CD4-positive, alpha-beta T cell (primary cell): ENCODE data around the gene MPDU1. TPM values are rescaled to one million over a fixed set of nuclear protein-coding genes. Genes with fewer than 3 reads are reported as not detected.

ENCODE experiments used
- ATAC-seq: fragments of 200-7000 bp; cut with Tn5 transposase; one replicate; pipeline ENCODE4 v1.10.0; 2022; ENCODE audit warnings: mild to moderate bottlenecking; ENCODE audit not compliant: poor library complexity
- CTCF ChIA-PET: fragments of 350-600 bp; sonication (Branson Sonifier 250); formaldehyde crosslinking; loops from one replicate; lab custom pipeline; 2021; ENCODE audit warnings: antibody characterized with exemption, inconsistent platforms; lab: Charles Lee
- POLR2A ChIA-PET: fragments of 350-600 bp; sonication (Branson Sonifier 250); formaldehyde crosslinking; loops from one replicate; lab custom pipeline; 2021; ENCODE audit warnings: antibody characterized with exemption, inconsistent platforms; lab: Charles Lee
- DNase-seq, 14 experiments: peaks; one replicate each; pipeline ENCODE4 v3.0.0-alpha.2; 2013 to 2020; ENCODE audit warnings: mixed read lengths in 2 of 14
- H3K27ac ChIP-seq, 2 donors: one replicate each; pipeline versions ENCODE4 v1.5.1 to v1.7.0; 2013; ENCODE audit warnings: low read length in 2 of 2, low read depth in 1 of 2, mild to moderate bottlenecking in 1 of 2
- H3K27me3 ChIP-seq, 2 experiments: 1 replicate in 1 of 2; 2 replicates in 1 of 2; pipeline versions ENCODE4 v1.6.1 to v1.7.0; 2013; ENCODE audit warnings: low read length in 2 of 2, control low read depth in 1 of 2, mild to moderate bottlenecking in 1 of 2, moderate library complexity in 1 of 2; ENCODE audit not compliant: insufficient read depth in 2 of 2, control insufficient read depth in 1 of 2
- H3K36me3 ChIP-seq: one replicate; pipeline ENCODE4 v1.6.1; 2013; ENCODE audit warnings: low read length, control low read depth; ENCODE audit not compliant: insufficient read depth
- H3K4me1 ChIP-seq: one replicate; pipeline ENCODE4 v1.6.1; 2013; ENCODE audit warnings: low read length, control low read depth; ENCODE audit not compliant: insufficient read depth
- H3K4me3 ChIP-seq: one replicate; pipeline ENCODE4 v1.5.1; 2013; ENCODE audit warnings: mild to moderate bottlenecking, low read length, moderate library complexity
- H3K9me3 ChIP-seq, 2 experiments: 1 replicate in 1 of 2; 2 replicates in 1 of 2; pipeline versions ENCODE4 v1.6.1 to v1.7.0; 2013; ENCODE audit warnings: low read length in 2 of 2, mild to moderate bottlenecking in 2 of 2, control low read depth in 1 of 2, moderate library complexity in 1 of 2; ENCODE audit not compliant: control insufficient read depth in 1 of 2, insufficient read depth in 1 of 2
- H3K27ac Mint-ChIP-seq: one replicate; pipeline ENCODE4 v1.8.0; 2020; ENCODE audit warnings: mixed read lengths
- H3K27me3 Mint-ChIP-seq: one replicate; pipeline ENCODE4 v1.8.0; 2021; ENCODE audit warnings: mixed read lengths
- H3K36me3 Mint-ChIP-seq: one replicate; pipeline ENCODE4 v1.8.0; 2021; ENCODE audit warnings: low read depth, mixed read lengths
- H3K4me1 Mint-ChIP-seq: one replicate; pipeline ENCODE4 v1.8.0; 2021; ENCODE audit warnings: low read depth, mixed read lengths
- H3K4me3 Mint-ChIP-seq: one replicate; pipeline ENCODE4 v1.8.0; 2020; ENCODE audit warnings: mild to moderate bottlenecking, mixed read lengths
- H3K9me3 Mint-ChIP-seq: one replicate; pipeline ENCODE4 v1.8.0; 2020; ENCODE audit warnings: mixed read lengths
- intact Hi-C, 2 experiments: fragments of 100-400 bp; cut with DNase I in 1 of 2; cut with micrococcal nuclease in 1 of 2; formaldehyde crosslinking; loops; one replicate each; pipeline versions ENCODE4 v1.15.1 to v1.9.0; 2023 to 2025; cut with DNase I, micrococcal nuclease
- total RNA-seq, 174 experiments: library from RNA in 2 of 174; stranded (reverse) in 2 of 174; gene quantifications; one replicate each; pipeline ENCODE4 v1.2.3 and lab custom pipeline; 2021 to 2026
- TF ChIP-seq, protein P1 (sequence below): fragments of 200-600 bp; IDR thresholded peaks from one replicate; pipeline ENCODE4 v1.8.0; 2022; ENCODE audit warnings: antibody characterized with exemption, mild to moderate bottlenecking

The MPDU1 gene
- total RNA-seq, 2 experiments from 2014 or later = 12.0 to 12.9 TPM

GRCh38 chr17:7615265-7615747 lies 31.7 kb downstream of the MPDU1 start:
- peak overlapping the region; percentile 50 to 63 for H3K27ac ChIP-seq
- peaks cover 4% of the 10 kb centered on the region for H3K36me3 ChIP-seq
- peak overlapping the region; percentile 91 for H3K4me3 Mint-ChIP-seq
- CTCF ChIA-PET = interaction anchor here (0.6 to 3.1 kb wide), 12 partner anchors 12 to 312 kb away, joined by 3 to 29 read pairs (median 6); partner anchors contain the start of genes ATP1B2, MPDU1, SAT2 and TMEM102
- H3K9me3 ChIP-seq = no peaks in the 10 kb centered on the region
- peaks cover 41% of the 10 kb centered on the region for H3K4me1 Mint-ChIP-seq
- no peaks in the 10 kb centered on the region for H3K27me3 Mint-ChIP-seq
- intact Hi-C loops = loop anchor here (1.0 to 5.0 kb wide), 5 partner anchors 35 to 317 kb away; partner anchors contain the start of genes ATP1B2 (in 1 of the 2), CNTROB (in 1 of the 2), TP53 (in 1 of the 2) and TRAPPC1 (in 1 of the 2)
- H3K4me1 ChIP-seq = peaks cover 36% of the 10 kb centered on the region
- H3K4me3 ChIP-seq = peak overlapping the region; percentile 57
- TF ChIP-seq, protein P1, sequence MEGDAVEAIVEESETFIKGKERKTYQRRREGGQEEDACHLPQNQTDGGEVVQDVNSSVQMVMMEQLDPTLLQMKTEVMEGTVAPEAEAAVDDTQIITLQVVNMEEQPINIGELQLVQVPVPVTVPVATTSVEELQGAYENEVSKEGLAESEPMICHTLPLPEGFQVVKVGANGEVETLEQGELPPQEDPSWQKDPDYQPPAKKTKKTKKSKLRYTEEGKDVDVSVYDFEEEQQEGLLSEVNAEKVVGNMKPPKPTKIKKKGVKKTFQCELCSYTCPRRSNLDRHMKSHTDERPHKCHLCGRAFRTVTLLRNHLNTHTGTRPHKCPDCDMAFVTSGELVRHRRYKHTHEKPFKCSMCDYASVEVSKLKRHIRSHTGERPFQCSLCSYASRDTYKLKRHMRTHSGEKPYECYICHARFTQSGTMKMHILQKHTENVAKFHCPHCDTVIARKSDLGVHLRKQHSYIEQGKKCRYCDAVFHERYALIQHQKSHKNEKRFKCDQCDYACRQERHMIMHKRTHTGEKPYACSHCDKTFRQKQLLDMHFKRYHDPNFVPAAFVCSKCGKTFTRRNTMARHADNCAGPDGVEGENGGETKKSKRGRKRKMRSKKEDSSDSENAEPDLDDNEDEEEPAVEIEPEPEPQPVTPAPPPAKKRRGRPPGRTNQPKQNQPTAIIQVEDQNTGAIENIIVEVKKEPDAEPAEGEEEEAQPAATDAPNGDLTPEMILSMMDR = no peak
- no peaks in the 10 kb centered on the region for H3K27me3 ChIP-seq
- POLR2A ChIA-PET = interaction anchor here (0.6 to 4.2 kb wide), 26 partner anchors 12 to 580 kb away, joined by 3 to 158 read pairs (median 4); partner anchors contain the start of genes ACAP1, ATP1B2, CNTROB and CYB5D1
- no peak for DNase-seq
- peak overlapping the region; percentile 99 for H3K27ac Mint-ChIP-seq
- peaks cover 29% of the 10 kb centered on the region for H3K36me3 Mint-ChIP-seq
- no peaks in the 10 kb centered on the region for H3K9me3 Mint-ChIP-seq
- ATAC-seq = peak; percentile 36

DNA sequence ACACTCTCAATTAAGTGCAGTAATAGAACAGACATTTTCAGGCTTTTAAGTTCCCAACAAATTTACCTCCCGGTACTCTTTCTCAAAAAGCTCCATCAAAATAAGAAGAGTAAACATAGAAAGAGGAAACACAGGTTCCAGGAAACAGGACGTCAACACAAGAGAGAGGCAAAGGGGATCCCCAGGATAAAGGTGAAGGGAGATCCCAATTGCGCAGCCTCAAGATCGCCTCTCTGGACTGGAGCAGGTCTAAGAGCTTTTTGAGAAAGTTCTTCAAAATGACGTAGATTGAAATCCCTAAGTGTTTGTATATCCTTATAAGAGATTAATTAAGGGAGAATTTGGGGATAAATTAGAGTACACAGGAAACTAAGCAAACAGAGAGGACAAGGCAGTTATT lies 35.0 kb downstream of the MPDU1 start:
- Histone ChIP-seq H3K4me1 (peaks cover 13% of the 10 kb centered on the region), H3K4me3 (no peak overlapping the region), H3K27me3 (no peaks in the 10 kb centered on the region), H3K9me3 (no peaks in the 10 kb centered on the region), H3K36me3 (no peaks in the 10 kb centered on the region), H3K27ac (no peak overlapping the region)
- Mint-ChIP-seq H3K36me3 (peaks cover 8% of the 10 kb centered on the region), H3K4me1 (peaks cover 10% of the 10 kb centered on the region), H3K9me3 (no peaks in the 10 kb centered on the region), H3K27ac (no peak overlapping the region), H3K27me3 (no peaks in the 10 kb centered on the region), H3K4me3 (no peak overlapping the region)
- ChIA-PET POLR2A (interaction anchor here (0.7 to 1.7 kb wide), 2 partner anchors 9 to 234 kb away, joined by 4 read pairs; no protein-coding TSS in a partner anchor), CTCF (no interaction called here)
- intact Hi-C loops = loop anchor here in 1 of 2 experiments (5.0 kb wide), 1 partner anchor 314 kb away; the partner anchor contains the start of genes CNTROB and TRAPPC1
- ATAC-seq (no peak), DNase-seq (no peak)
- TF ChIP-seq, protein P1 = no peak

DNA sequence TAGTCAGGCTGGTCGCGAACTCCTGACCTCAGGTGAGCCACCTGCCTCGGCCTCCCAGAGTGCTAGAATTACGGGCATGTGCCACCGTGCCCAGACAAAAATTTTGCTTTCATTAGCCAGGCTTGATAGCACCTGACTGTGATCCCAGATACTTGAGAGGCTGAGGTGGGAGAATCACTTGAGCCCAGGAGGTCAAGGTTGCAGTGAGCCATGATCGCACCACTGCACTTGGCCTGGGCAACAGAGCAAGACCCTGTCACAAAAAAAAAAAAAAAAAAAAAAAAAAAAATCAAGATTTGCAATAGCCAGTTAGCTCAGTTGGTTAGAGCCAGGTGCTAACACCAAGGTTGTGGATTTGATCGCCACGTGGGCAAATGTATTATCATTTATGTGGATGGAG lies 37.2 kb downstream of the MPDU1 start:
- intact Hi-C loops = no loop called here
- Mint-ChIP-seq H3K27me3 (no peaks in the 10 kb centered on the region), H3K9me3 (no peaks in the 10 kb centered on the region), H3K4me1 (no peaks in the 10 kb centered on the region), H3K36me3 (no peaks in the 10 kb centered on the region), H3K27ac (no peak overlapping the region), H3K4me3 (no peak overlapping the region)
- Histone ChIP-seq H3K4me1 (no peaks in the 10 kb centered on the region), H3K9me3 (no peaks in the 10 kb centered on the region), H3K27ac (no peak overlapping the region), H3K27me3 (no peaks in the 10 kb centered on the region), H3K4me3 (no peak overlapping the region), H3K36me3 (no peaks in the 10 kb centered on the region)
- TF ChIP-seq, protein P1 = no peak
- CTCF ChIA-PET = no interaction called here
- POLR2A ChIA-PET = no interaction called here
- DNase-seq (no peak), ATAC-seq (no peak)
